NB4 (cell line): ENCODE data around the gene FN3K.

Source experiments
- CTCF ChIP-seq: IDR thresholded peaks from one replicate; pipeline ENCODE4 v1.5.1; 2012; ENCODE audit warnings: low read depth, low read length
- MAX ChIP-seq: IDR thresholded peaks from 2 replicates; pipeline ENCODE4 v1.6.1; 2011; ENCODE audit warnings: low read depth, low read length
- MYC ChIP-seq: IDR thresholded peaks from 2 replicates; pipeline ENCODE4 v1.6.1; 2011; ENCODE audit warnings: low read depth, low read length
- POLR2A ChIP-seq: IDR thresholded peaks from 2 replicates; pipeline ENCODE4 v1.6.1; 2011; ENCODE audit warnings: mild to moderate bottlenecking; ENCODE audit not compliant: insufficient read length; ENCODE audit errors: extremely low read depth

GRCh38 chr17:82791532-82791931 is 56.1 kb downstream of the FN3K start:
- TF ChIP-seq POLR2A (no peak), CTCF (no peak), MAX (no peak), MYC (no peak)
